HG03571 (cell line): ENCODE results near the gene MVD.
"Not testable (repeated sequence)": the region's sequence is repeated elsewhere in the genome, so short reads cannot be mapped to it uniquely, and the experiment has no call there.

Source experiments
- ATAC-seq: cut with Tn5 transposase; IDR thresholded peaks from one replicate; pipeline ENCODE4 v1.9.1; 2021; ENCODE audit not compliant: unreplicated experiment

The MVD gene

GRCh38 chr16:88613911-88614817 lies 48.7 kb downstream of the MVD start:
- no peak for ATAC-seq

GRCh38 chr16:88613293-88613692 lies 49.6 kb downstream of the MVD start:
- ATAC-seq, result no peak

GRCh38 chr16:88610909-88611812 lies 51.7 kb downstream of the MVD start:
- no peak for ATAC-seq

- ATAC-seq, result no peak
Observed at GRCh38 chr16:88610080-88610479, 52.8 kb downstream of the MVD start.

- ATAC-seq, result not testable (repeated sequence)
Observed at GRCh38 chr16:88609426-88609825, 53.5 kb downstream of the MVD start.

GRCh38 chr16:88608076-88608475 lies 54.8 kb downstream of the MVD start:
- ATAC-seq, result no peak

GRCh38 chr16:88606148-88606757 lies 56.6 kb downstream of the MVD start:
- no peak for ATAC-seq

- no peak for ATAC-seq
Observed at GRCh38 chr16:88605186-88606147, 57.4 kb downstream of the MVD start.

GRCh38 chr16:88602091-88602490 lies 60.8 kb downstream of the MVD start:
- ATAC-seq, result no peak
